Activated CD4-positive, alpha-beta memory T cell treated with anti-CD3 and anti-CD28 coated beads, Interleukin-2, amount 10 ng/mL, durations not matched to agents 7 days and 5 days (primary cell): ENCODE data around the gene OLIG2. TPM values are rescaled to one million over a fixed set of nuclear protein-coding genes. Genes with fewer than 3 reads are reported as not detected.
A peak's percentile ranks its signal among the peaks of the same experiment; 100 is the strongest.

Experiments
- CTCF ChIA-PET: fragments of 350-600 bp; sonication (Branson Sonifier 250); formaldehyde crosslinking; loops from one replicate; lab custom pipeline; 2021; ENCODE audit warnings: antibody characterized with exemption, inconsistent platforms; lab: Charles Lee
- POLR2A ChIA-PET: fragments of 350-600 bp; sonication (Branson Sonifier 250); formaldehyde crosslinking; loops from one replicate; lab custom pipeline; 2021; ENCODE audit warnings: antibody characterized with exemption; lab: Charles Lee
- DNase-seq: peaks from one replicate; pipeline ENCODE4 v3.0.0-alpha.2; 2020
- H3K27ac Mint-ChIP-seq: one replicate; pipeline ENCODE4 v1.8.0; 2021; ENCODE audit warnings: mild to moderate bottlenecking, mixed read lengths
- H3K27me3 Mint-ChIP-seq: one replicate; pipeline ENCODE4 v1.8.0; 2021; ENCODE audit warnings: mixed read lengths
- H3K36me3 Mint-ChIP-seq: one replicate; pipeline ENCODE4 v1.8.0; 2021; ENCODE audit warnings: low read depth, mixed read lengths
- H3K4me1 Mint-ChIP-seq: one replicate; pipeline ENCODE4 v1.8.0; 2021; ENCODE audit warnings: mixed read lengths
- H3K4me3 Mint-ChIP-seq: one replicate; pipeline ENCODE4 v1.8.0; 2021; ENCODE audit warnings: mild to moderate bottlenecking, mixed read lengths
- H3K9me3 Mint-ChIP-seq: one replicate; pipeline ENCODE4 v1.8.0; 2021; ENCODE audit warnings: mixed read lengths
- total RNA-seq, 2 experiments: library from RNA; stranded (reverse); gene quantifications; one replicate each; pipeline ENCODE4 v1.2.3, GENCODE V29; 2021

Gene OLIG2
- total RNA-seq, 2 experiments from 2014 or later = not detected

- H3K36me3 Mint-ChIP-seq = no peaks in the 10 kb centered on the region
- no peak for DNase-seq
- no peaks in the 10 kb centered on the region for H3K4me1 Mint-ChIP-seq
- H3K4me3 Mint-ChIP-seq = no peak overlapping the region
- POLR2A ChIA-PET = no interaction called here
- CTCF ChIA-PET = no interaction called here
- H3K9me3 Mint-ChIP-seq = no peaks in the 10 kb centered on the region
- peaks cover 31% of the 10 kb centered on the region for H3K27me3 Mint-ChIP-seq
- no peak overlapping the region for H3K27ac Mint-ChIP-seq
Measured at GRCh38 chr21:33010931-33011330, 14.8 kb upstream of the OLIG2 start.

DNA sequence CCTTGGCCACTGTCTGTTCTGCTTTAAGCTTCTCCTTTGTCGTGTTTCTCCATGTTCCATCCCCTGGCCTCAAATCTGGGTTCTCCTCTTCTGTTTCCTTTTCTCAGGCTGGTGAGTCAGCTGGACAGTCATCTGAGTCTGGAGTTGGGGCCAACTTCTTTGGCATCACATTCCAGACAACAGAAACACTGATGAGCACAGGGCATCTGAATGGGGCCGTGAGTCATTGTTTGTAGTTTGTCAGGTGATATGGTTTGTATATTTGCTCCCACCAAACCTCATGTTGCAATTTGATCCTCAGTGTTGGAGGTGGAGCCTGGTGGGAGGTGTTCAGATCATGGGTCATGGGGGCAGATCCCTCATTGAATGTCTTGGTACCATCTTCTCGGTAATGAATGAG, 14.3 kb upstream of the OLIG2 start:
- Mint-ChIP-seq H3K36me3 (no peaks in the 10 kb centered on the region), H3K9me3 (no peaks in the 10 kb centered on the region), H3K4me1 (no peaks in the 10 kb centered on the region), H3K27ac (no peak overlapping the region), H3K4me3 (no peak overlapping the region), H3K27me3 (peaks cover 36% of the 10 kb centered on the region)
- CTCF ChIA-PET = no interaction called here
- DNase-seq = no peak
- POLR2A ChIA-PET = no interaction called here

DNA sequence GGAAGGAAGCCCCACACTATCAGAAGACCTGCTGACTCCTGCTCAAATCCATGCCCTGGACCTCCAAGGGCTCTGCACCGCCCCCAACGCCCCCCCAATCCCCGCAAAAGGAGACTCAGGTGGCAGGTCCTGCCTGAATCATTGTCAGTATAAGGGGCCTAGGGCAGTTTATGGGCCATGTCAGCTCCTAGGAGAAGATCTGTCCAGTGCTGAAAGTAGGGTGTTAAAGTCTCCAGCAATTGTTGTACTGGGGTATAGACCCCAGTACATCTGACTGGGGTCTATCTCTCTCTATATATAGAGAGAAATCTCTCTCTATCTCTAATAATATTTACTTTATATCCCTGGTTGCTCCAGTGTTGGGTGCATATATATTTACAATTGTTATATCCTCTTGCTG, 12.1 kb upstream of the OLIG2 start:
- Mint-ChIP-seq H3K27ac (no peak overlapping the region), H3K9me3 (no peaks in the 10 kb centered on the region), H3K27me3 (peaks cover 51% of the 10 kb centered on the region), H3K4me3 (no peak overlapping the region), H3K4me1 (no peaks in the 10 kb centered on the region), H3K36me3 (no peaks in the 10 kb centered on the region)
- ChIA-PET CTCF (no interaction called here), POLR2A (no interaction called here)
- no peak for DNase-seq

DNA sequence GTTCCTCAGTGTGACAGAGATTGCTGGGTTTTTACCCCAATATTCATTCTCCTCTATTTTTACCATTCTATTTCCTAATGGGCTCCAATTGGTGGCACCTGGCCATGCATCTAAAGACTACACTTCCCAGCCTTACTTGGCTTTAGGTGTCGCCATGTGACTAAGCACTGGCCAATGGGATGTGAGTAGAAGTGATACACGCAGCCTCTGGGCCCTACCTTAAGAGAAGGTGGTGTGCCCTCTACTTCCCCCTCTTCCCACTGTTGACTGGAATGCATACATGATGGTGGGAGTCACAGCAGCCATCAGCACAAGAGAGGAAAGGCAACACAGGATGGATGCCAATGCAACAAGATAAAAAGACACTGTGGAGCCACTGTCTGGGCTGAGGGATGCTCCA, 11.4 kb upstream of the OLIG2 start:
- CTCF ChIA-PET = no interaction called here
- Mint-ChIP-seq H3K9me3 (no peaks in the 10 kb centered on the region), H3K27ac (no peak overlapping the region), H3K4me1 (peaks cover 6% of the 10 kb centered on the region), H3K27me3 (peaks cover 58% of the 10 kb centered on the region), H3K36me3 (no peaks in the 10 kb centered on the region), H3K4me3 (no peak overlapping the region)
- POLR2A ChIA-PET = no interaction called here
- DNase-seq = no peak

DNA sequence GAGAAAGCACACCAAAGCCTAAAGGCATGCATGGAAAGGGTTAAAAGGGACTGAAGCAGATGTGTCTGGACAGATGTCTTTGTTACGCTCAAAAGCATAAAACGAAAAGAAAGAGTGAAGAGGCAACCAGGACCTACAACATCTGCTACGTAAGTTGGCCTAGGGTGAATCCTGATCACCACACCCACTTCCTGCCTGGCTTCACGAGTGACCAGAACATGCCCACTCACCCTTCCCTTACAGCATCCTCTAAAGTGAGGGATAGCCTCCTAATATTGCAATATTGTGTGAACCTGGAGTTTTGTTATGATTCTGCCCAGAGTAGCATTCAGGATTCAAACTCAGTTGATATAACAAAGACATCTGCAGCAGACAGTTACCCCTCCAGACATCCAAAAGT, 10.6 kb upstream of the OLIG2 start:
- Mint-ChIP-seq H3K27me3 (peaks cover 63% of the 10 kb centered on the region), H3K4me1 (peaks cover 10% of the 10 kb centered on the region), H3K4me3 (no peak overlapping the region), H3K27ac (no peak overlapping the region), H3K36me3 (no peaks in the 10 kb centered on the region), H3K9me3 (no peaks in the 10 kb centered on the region)
- POLR2A ChIA-PET = no interaction called here
- DNase-seq = no peak
- CTCF ChIA-PET = no interaction called here

- H3K27ac Mint-ChIP-seq = no peak overlapping the region
- no peak overlapping the region for H3K4me3 Mint-ChIP-seq
- ChIA-PET POLR2A (no interaction called here), CTCF (no interaction called here)
- DNase-seq = no peak
- H3K4me1 Mint-ChIP-seq = peaks cover 14% of the 10 kb centered on the region
- no peaks in the 10 kb centered on the region for H3K36me3 Mint-ChIP-seq
- peaks cover 64% of the 10 kb centered on the region for H3K27me3 Mint-ChIP-seq
- no peaks in the 10 kb centered on the region for H3K9me3 Mint-ChIP-seq
Measured at GRCh38 chr21:33015756-33016155, 10.0 kb upstream of the OLIG2 start.

GRCh38 chr21:33018707-33019465, 6.8 kb upstream of the OLIG2 start:
- Mint-ChIP-seq H3K9me3 (no peaks in the 10 kb centered on the region), H3K27ac (no peak overlapping the region), H3K4me1 (peaks cover 16% of the 10 kb centered on the region), H3K36me3 (peaks cover 3% of the 10 kb centered on the region), H3K4me3 (no peak overlapping the region), H3K27me3 (peaks cover 83% of the 10 kb centered on the region)
- CTCF ChIA-PET = no interaction called here
- POLR2A ChIA-PET = no interaction called here
- no peak for DNase-seq

- Mint-ChIP-seq H3K27me3 (peaks cover 83% of the 10 kb centered on the region), H3K4me3 (no peak overlapping the region), H3K9me3 (no peaks in the 10 kb centered on the region), H3K36me3 (peaks cover 7% of the 10 kb centered on the region), H3K4me1 (peaks cover 20% of the 10 kb centered on the region), H3K27ac (no peak overlapping the region)
- ChIA-PET POLR2A (no interaction called here), CTCF (no interaction called here)
- DNase-seq = no peak
Measured at GRCh38 chr21:33019516-33019884, 6.2 kb upstream of the OLIG2 start.

DNA sequence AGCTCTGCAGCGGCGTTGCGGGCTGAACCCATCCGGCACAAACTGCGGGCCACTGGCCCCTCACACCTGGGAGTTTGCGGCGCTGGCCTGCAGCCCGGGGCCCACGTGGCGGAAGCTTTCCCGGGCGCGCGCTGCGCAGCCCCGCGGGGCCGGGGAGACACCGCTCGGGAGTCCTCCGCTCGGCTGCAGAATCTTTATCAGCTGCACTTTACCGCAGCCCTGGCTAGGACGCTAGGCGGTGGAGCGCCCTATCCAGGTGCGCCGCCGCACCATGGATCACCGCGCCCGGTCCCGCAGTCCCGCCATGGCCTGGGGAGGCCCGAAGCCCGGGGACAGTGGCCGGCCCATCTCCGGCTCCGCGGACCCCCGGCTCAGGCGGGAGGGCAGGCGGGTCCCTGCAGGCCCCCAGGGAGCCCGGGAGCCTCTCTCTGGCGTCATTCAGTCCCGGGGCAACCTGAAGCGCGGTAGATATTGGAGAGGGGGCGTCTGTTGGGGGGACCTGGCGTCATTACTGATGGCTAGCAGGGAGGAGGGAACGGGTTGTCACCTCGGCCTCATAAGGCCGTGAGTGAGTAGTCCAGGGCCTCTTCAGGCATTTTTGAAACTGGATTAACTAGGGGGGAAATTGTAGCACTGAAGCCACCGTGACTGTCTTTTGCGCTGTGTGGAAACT, 5.7 kb upstream of the OLIG2 start:
- H3K9me3 Mint-ChIP-seq = no peaks in the 10 kb centered on the region
- H3K36me3 Mint-ChIP-seq = peaks cover 7% of the 10 kb centered on the region
- ChIA-PET POLR2A (no interaction called here), CTCF (no interaction called here)
- no peak for DNase-seq
- H3K27me3 Mint-ChIP-seq = peaks cover 87% of the 10 kb centered on the region
- H3K27ac Mint-ChIP-seq = no peak overlapping the region
- H3K4me1 Mint-ChIP-seq = peaks cover 20% of the 10 kb centered on the region
- no peak overlapping the region for H3K4me3 Mint-ChIP-seq

- H3K36me3 Mint-ChIP-seq = peaks cover 7% of the 10 kb centered on the region
- no peaks in the 10 kb centered on the region for H3K9me3 Mint-ChIP-seq
- ChIA-PET CTCF (no interaction called here), POLR2A (no interaction called here)
- DNase-seq = no peak
- peaks cover 86% of the 10 kb centered on the region for H3K27me3 Mint-ChIP-seq
- no peak overlapping the region for H3K4me3 Mint-ChIP-seq
- peaks cover 20% of the 10 kb centered on the region for H3K4me1 Mint-ChIP-seq
- H3K27ac Mint-ChIP-seq = no peak overlapping the region
Measured at GRCh38 chr21:33020558-33021100, 5.1 kb upstream of the OLIG2 start.

GRCh38 chr21:33021150-33021549, 4.6 kb upstream of the OLIG2 start:
- Mint-ChIP-seq H3K27ac (no peak overlapping the region), H3K36me3 (peaks cover 12% of the 10 kb centered on the region), H3K4me3 (no peak overlapping the region), H3K4me1 (peaks cover 24% of the 10 kb centered on the region), H3K27me3 (peaks cover 87% of the 10 kb centered on the region), H3K9me3 (no peaks in the 10 kb centered on the region)
- CTCF ChIA-PET = no interaction called here
- DNase-seq = no peak
- POLR2A ChIA-PET = no interaction called here

DNA sequence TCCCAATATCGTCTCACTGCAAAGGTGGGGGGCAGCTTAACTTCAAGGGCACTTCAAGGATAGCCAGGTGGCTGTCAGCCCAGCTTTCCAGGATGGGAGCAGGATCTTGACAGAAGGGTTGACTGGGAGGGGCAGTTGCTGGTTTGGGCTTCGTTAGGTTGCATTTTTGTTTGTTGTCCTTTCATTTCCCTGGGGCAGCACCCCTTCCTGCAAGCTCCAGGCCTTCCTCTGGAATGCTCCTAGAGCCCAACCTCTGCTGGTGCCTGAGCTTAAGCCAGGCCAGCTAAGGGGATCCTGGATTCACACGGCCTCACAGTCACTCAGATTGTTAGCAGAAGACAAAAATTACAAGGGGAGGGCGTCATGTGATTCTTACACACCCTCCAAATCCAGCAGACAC, 4.1 kb upstream of the OLIG2 start:
- Mint-ChIP-seq H3K4me3 (no peak overlapping the region), H3K9me3 (no peaks in the 10 kb centered on the region), H3K27ac (no peak overlapping the region), H3K4me1 (peaks cover 28% of the 10 kb centered on the region), H3K36me3 (peaks cover 12% of the 10 kb centered on the region), H3K27me3 (peaks cover 87% of the 10 kb centered on the region)
- DNase-seq = no peak
- POLR2A ChIA-PET = no interaction called here
- CTCF ChIA-PET = no interaction called here

DNA sequence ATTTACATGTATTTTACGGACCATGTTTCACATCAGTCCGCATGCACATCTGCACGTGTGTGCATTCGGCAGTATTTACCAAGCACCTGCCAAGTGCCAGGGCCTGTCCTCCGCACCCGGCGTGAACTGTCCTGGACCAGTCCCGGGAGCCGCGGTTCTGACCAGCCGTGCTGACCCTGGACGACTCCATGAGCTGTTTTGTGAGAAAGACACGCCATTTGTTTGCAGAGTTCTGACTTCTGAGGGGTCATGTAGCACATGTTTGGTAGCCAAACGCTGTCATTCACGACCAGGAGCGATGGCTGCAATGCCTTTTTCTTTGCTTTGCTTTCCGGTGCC, 3.3 kb upstream of the OLIG2 start:
- peaks cover 31% of the 10 kb centered on the region for H3K4me1 Mint-ChIP-seq
- H3K27me3 Mint-ChIP-seq = peaks cover 86% of the 10 kb centered on the region
- H3K4me3 Mint-ChIP-seq = no peak overlapping the region
- H3K9me3 Mint-ChIP-seq = no peaks in the 10 kb centered on the region
- H3K27ac Mint-ChIP-seq = peak overlapping the region; percentile 50
- no peak for DNase-seq
- ChIA-PET POLR2A (no interaction called here), CTCF (no interaction called here)
- peaks cover 12% of the 10 kb centered on the region for H3K36me3 Mint-ChIP-seq
